Trophoblast cell (in vitro differentiated cells and primary cell): ENCODE measurements around the gene EXT2.

ENCODE experiments used
- DNase-seq, 2 donors: peaks; one replicate each; pipeline ENCODE4 v3.0.0-alpha.2; 2016
- H2AFZ ChIP-seq: 2 replicates; pipeline ENCODE4 v1.6.1; 2013; ENCODE audit warnings: low read length, moderate library complexity, mild to moderate bottlenecking; ENCODE audit not compliant: insufficient read depth, poor library complexity
- H2AK5ac ChIP-seq: 2 replicates; pipeline ENCODE4 v1.6.1; 2013; ENCODE audit warnings: mild to moderate bottlenecking, low read length
- H2BK120ac ChIP-seq: 2 replicates; pipeline ENCODE4 v1.6.1; 2013; ENCODE audit warnings: low read length, mild to moderate bottlenecking, moderate library complexity; ENCODE audit not compliant: insufficient read depth, poor library complexity
- H2BK12ac ChIP-seq: 2 replicates; pipeline ENCODE4 v1.6.1; 2013; ENCODE audit warnings: mild to moderate bottlenecking, low read length, moderate library complexity
- H2BK5ac ChIP-seq: 2 replicates; pipeline ENCODE4 v1.6.1; 2013; ENCODE audit warnings: low read length, low read depth, moderate library complexity, mild to moderate bottlenecking; ENCODE audit not compliant: poor library complexity
- H3K14ac ChIP-seq: 2 replicates; pipeline ENCODE4 v1.6.1; 2013; ENCODE audit warnings: mild to moderate bottlenecking, low read length
- H3K18ac ChIP-seq: 2 replicates; pipeline ENCODE4 v1.6.1; 2013; ENCODE audit warnings: mild to moderate bottlenecking, low read length
- H3K23ac ChIP-seq: 2 replicates; pipeline ENCODE4 v1.6.1; 2013; ENCODE audit warnings: low read length
- H3K27ac ChIP-seq: 2 replicates; pipeline ENCODE4 v1.5.1; 2013; ENCODE audit warnings: low read depth, mild to moderate bottlenecking, inconsistent platforms, low read length, moderate library complexity
- H3K27me3 ChIP-seq: 2 replicates; pipeline ENCODE4 v1.6.1; 2013; ENCODE audit warnings: inconsistent platforms, mild to moderate bottlenecking, low read length, moderate library complexity; ENCODE audit not compliant: insufficient read depth
- H3K36me3 ChIP-seq, 2 experiments: 1 replicate in 1 of 2; 2 replicates in 1 of 2; pipeline ENCODE4 v1.6.1; 2013; ENCODE audit warnings: low read length in 2 of 2, mild to moderate bottlenecking in 2 of 2, moderate library complexity in 1 of 2; ENCODE audit not compliant: insufficient read depth in 2 of 2, control insufficient read depth in 1 of 2
- H3K4ac ChIP-seq: 2 replicates; pipeline ENCODE4 v1.6.1; 2013; ENCODE audit warnings: low read depth, mild to moderate bottlenecking, low read length, moderate library complexity
- H3K4me1 ChIP-seq, 2 experiments: 1 replicate in 1 of 2; 2 replicates in 1 of 2; pipeline ENCODE4 v1.6.1; 2013; ENCODE audit warnings: low read length in 2 of 2, mild to moderate bottlenecking in 2 of 2, moderate library complexity in 1 of 2; ENCODE audit not compliant: insufficient read depth in 2 of 2, control insufficient read depth in 1 of 2
- H3K4me2 ChIP-seq: 2 replicates; pipeline ENCODE4 v1.6.1; 2013; ENCODE audit warnings: inconsistent platforms, mild to moderate bottlenecking, low read length, moderate library complexity
- H3K4me3 ChIP-seq: 2 replicates; pipeline ENCODE4 v1.5.1; 2013; ENCODE audit warnings: mild to moderate bottlenecking, low read depth, low read length, inconsistent platforms
- H3K79me1 ChIP-seq: one replicate; pipeline ENCODE4 v1.6.1; 2013; ENCODE audit warnings: low read length
- H3K79me2 ChIP-seq: 2 replicates; pipeline ENCODE4 v1.6.1; 2013; ENCODE audit warnings: low read length, mild to moderate bottlenecking; ENCODE audit not compliant: control insufficient read depth, insufficient read depth, poor library complexity
- H3K9ac ChIP-seq: 2 replicates; pipeline ENCODE4 v1.6.1; 2013; ENCODE audit warnings: mild to moderate bottlenecking, low read length
- H3K9me3 ChIP-seq: 2 replicates; pipeline ENCODE4 v1.6.1; 2013; ENCODE audit warnings: low read depth, mild to moderate bottlenecking, control low read depth, inconsistent platforms, low read length; ENCODE audit not compliant: insufficient read depth
- H4K12ac ChIP-seq: 2 replicates; pipeline ENCODE4 v1.6.1; 2013; ENCODE audit warnings: low read depth, mild to moderate bottlenecking, low read length, moderate library complexity
- H4K8ac ChIP-seq: 2 replicates; pipeline ENCODE4 v1.6.1; 2013; ENCODE audit warnings: low read depth, mild to moderate bottlenecking, low read length, moderate library complexity
- H4K91ac ChIP-seq: one replicate; pipeline ENCODE4 v1.6.1; 2013; ENCODE audit warnings: low read depth, mild to moderate bottlenecking, low read length, moderate library complexity
- WGBS: extraction: QIAGEN DNeasy Blood & Tissue Kit; methylation state at CpG from one replicate; pipeline ENCODE4 v1.1.7; 2013; ENCODE audit warnings: missing lambda C conversion rate; ENCODE audit not compliant: insufficient read length, insufficient coverage; ENCODE audit errors: extremely low coverage; 5-methylcytosine and 5-hydroxymethylcytosine counted together

EXT2 gene

GRCh38 chr11:44120169-44120568, 24.7 kb downstream of the EXT2 start:
- no peak overlapping the region for H2BK5ac ChIP-seq
- no peaks in the 10 kb centered on the region for H3K79me2 ChIP-seq
- no peak overlapping the region for H4K12ac ChIP-seq
- H3K4me1 ChIP-seq = no peaks in the 10 kb centered on the region
- no peaks in the 10 kb centered on the region for H3K27me3 ChIP-seq
- no peak overlapping the region for H3K4me2 ChIP-seq
- no peak overlapping the region for H3K4ac ChIP-seq
- no peak overlapping the region for H3K9ac ChIP-seq
- H2AK5ac ChIP-seq = no peak overlapping the region
- H3K4me3 ChIP-seq = no peak overlapping the region
- H3K23ac ChIP-seq = no peak overlapping the region
- no peak overlapping the region for H3K18ac ChIP-seq
- H3K9me3 ChIP-seq = no peaks in the 10 kb centered on the region
- H2BK120ac ChIP-seq = no peak overlapping the region
- no peaks in the 10 kb centered on the region for H3K79me1 ChIP-seq
- H3K36me3 ChIP-seq = peaks cover 4% of the 10 kb centered on the region in 2 experiments
- no CpG with 5 or more reads among the region's 5 CpGs for WGBS
- no peak overlapping the region for H4K91ac ChIP-seq
- peak; percentile 26 to 55 for DNase-seq
- H2BK12ac ChIP-seq = no peak overlapping the region
- no peak overlapping the region for H3K27ac ChIP-seq
- no peak overlapping the region for H2AFZ ChIP-seq
- no peak overlapping the region for H3K14ac ChIP-seq
- H4K8ac ChIP-seq = no peak overlapping the region

- Histone ChIP-seq H2BK120ac (no peak overlapping the region), H2BK12ac (no peak overlapping the region), H3K4me3 (no peak overlapping the region), H4K8ac (no peak overlapping the region), H3K27ac (no peak overlapping the region), H3K18ac (no peak overlapping the region), H2BK5ac (no peak overlapping the region), H3K23ac (no peak overlapping the region), H3K4me1 (no peaks in the 10 kb centered on the region), H2AK5ac (no peak overlapping the region), H3K9me3 (no peaks in the 10 kb centered on the region), H3K36me3 (peaks cover 2 to 20% of the 10 kb centered on the region in 2 experiments), H3K14ac (no peak overlapping the region), H3K4me2 (no peak overlapping the region), H3K27me3 (no peaks in the 10 kb centered on the region), H2AFZ (no peak overlapping the region), H3K79me2 (no peaks in the 10 kb centered on the region), H4K12ac (no peak overlapping the region), H3K4ac (no peak overlapping the region), H3K79me1 (no peaks in the 10 kb centered on the region), H3K9ac (no peak overlapping the region), H4K91ac (no peak overlapping the region)
- no CpG with 5 or more reads among the region's 4 CpGs for WGBS
- peak in 1 of 2 donors; percentile 25 for DNase-seq
These were observed 30.1 kb downstream of the EXT2 start for GRCh38 chr11:44125598-44125997.

- no peak overlapping the region for H2BK120ac ChIP-seq
- H3K79me1 ChIP-seq = no peaks in the 10 kb centered on the region
- no peaks in the 10 kb centered on the region for H3K27me3 ChIP-seq
- no peaks in the 10 kb centered on the region for H3K9me3 ChIP-seq
- no peak overlapping the region for H2BK5ac ChIP-seq
- H3K4me2 ChIP-seq = no peak overlapping the region
- no peak overlapping the region for H4K8ac ChIP-seq
- no peak overlapping the region for H3K4ac ChIP-seq
- WGBS = no CpG with 5 or more reads among the region's 2 CpGs
- H3K27ac ChIP-seq = no peak overlapping the region
- H2AFZ ChIP-seq = no peak overlapping the region
- H3K79me2 ChIP-seq = no peaks in the 10 kb centered on the region
- no peak overlapping the region for H3K18ac ChIP-seq
- no peak overlapping the region for H3K4me3 ChIP-seq
- no peak overlapping the region for H3K9ac ChIP-seq
- H2AK5ac ChIP-seq = no peak overlapping the region
- no peak overlapping the region for H4K12ac ChIP-seq
- no peak for DNase-seq
- H3K36me3 ChIP-seq = peaks cover 5 to 23% of the 10 kb centered on the region in 2 experiments
- H3K4me1 ChIP-seq = no peaks in the 10 kb centered on the region
- no peak overlapping the region for H4K91ac ChIP-seq
- H3K23ac ChIP-seq = no peak overlapping the region
- no peak overlapping the region for H2BK12ac ChIP-seq
- no peak overlapping the region for H3K14ac ChIP-seq
These were observed 30.8 kb downstream of the EXT2 start for GRCh38 chr11:44126304-44126703.

GRCh38 chr11:44127130-44127529, 31.7 kb downstream of the EXT2 start:
- no CpG with 5 or more reads among the region's 8 CpGs for WGBS
- Histone ChIP-seq H3K18ac (no peak overlapping the region), H3K4me2 (no peak overlapping the region), H3K4ac (no peak overlapping the region), H3K27me3 (no peaks in the 10 kb centered on the region), H3K79me1 (no peaks in the 10 kb centered on the region), H2AK5ac (no peak overlapping the region), H3K23ac (no peak overlapping the region), H3K9me3 (no peaks in the 10 kb centered on the region), H2BK120ac (no peak overlapping the region), H3K9ac (no peak overlapping the region), H2BK12ac (no peak overlapping the region), H4K91ac (no peak overlapping the region), H4K8ac (no peak overlapping the region), H2BK5ac (no peak overlapping the region), H3K14ac (no peak overlapping the region), H2AFZ (no peak overlapping the region), H3K36me3 (peaks cover 5 to 23% of the 10 kb centered on the region in 2 experiments), H3K4me3 (no peak overlapping the region), H4K12ac (no peak overlapping the region), H3K27ac (no peak overlapping the region), H3K4me1 (no peaks in the 10 kb centered on the region), H3K79me2 (no peaks in the 10 kb centered on the region)
- no peak for DNase-seq
